SK-N-SH treated with all-trans-retinoic acid at 6 μM for 48 hours (cell line): ENCODE measurements around the gene ADD3.
"Not testable (repeated sequence)": the region's sequence is repeated elsewhere in the genome, so short reads cannot be mapped to it uniquely, and the experiment has no call there.

Experiments used
- ATAC-seq: fragments of 200-7000 bp; cut with Tn5 transposase; 3 replicates; pipeline ENCODE4 v1.9.1; 2020; ENCODE audit warnings: mild to moderate bottlenecking, moderate library complexity
- ARNTL ChIP-seq: fragments of 450-650 bp; formaldehyde crosslinking; IDR thresholded peaks from 2 replicates; pipeline ENCODE4 v1.5.0; 2020; ENCODE audit warnings: low read depth, mild to moderate bottlenecking, moderate library complexity, borderline replicate concordance
- BACH2 ChIP-seq: fragments of 250-450 bp; sonication (Bioruptor Pico); IDR thresholded peaks from 2 replicates; pipeline ENCODE4 v1.9.0; 2021; ENCODE audit warnings: mild to moderate bottlenecking, borderline replicate concordance
- CREB5 ChIP-seq: fragments of 250-450 bp; sonication (Bioruptor Pico); IDR thresholded peaks from 2 replicates; pipeline ENCODE4 v1.5.1; 2020; ENCODE audit warnings: low read depth, mild to moderate bottlenecking, moderate library complexity
- CSDC2 ChIP-seq: fragments of 250-450 bp; sonication (Bioruptor Pico); IDR thresholded peaks from 2 replicates; pipeline ENCODE4 v1.5.0; 2020; ENCODE audit warnings: mild to moderate bottlenecking, moderate library complexity
- CSRNP3 ChIP-seq: fragments of 250-450 bp; sonication (Bioruptor Pico); IDR thresholded peaks from 2 replicates; pipeline ENCODE4 v1.5.1; 2021; ENCODE audit warnings: mild to moderate bottlenecking, moderate library complexity
- ESRRG ChIP-seq: fragments of 250-450 bp; sonication (Bioruptor Pico); IDR thresholded peaks from 2 replicates; pipeline ENCODE4 v1.6.1; 2021; ENCODE audit warnings: mild to moderate bottlenecking
- GLIS3 ChIP-seq: fragments of 250-450 bp; sonication (Bioruptor Pico); IDR thresholded peaks from 2 replicates; pipeline ENCODE4 v1.5.0; 2020; ENCODE audit warnings: mild to moderate bottlenecking, moderate library complexity
- ISL1 ChIP-seq: fragments of 250-450 bp; sonication (Bioruptor Pico); IDR thresholded peaks from 2 replicates; pipeline ENCODE4 v2.1.2; 2022; ENCODE audit warnings: mild to moderate bottlenecking, moderate library complexity
- OSR1 ChIP-seq: fragments of 250-450 bp; sonication (Bioruptor Pico); IDR thresholded peaks from 2 replicates; pipeline ENCODE4 v1.8.0; 2022; ENCODE audit warnings: moderate library complexity, mild to moderate bottlenecking, inconsistent platforms
- PPARA ChIP-seq: fragments of 250-450 bp; sonication (Bioruptor Pico); IDR thresholded peaks from 2 replicates; pipeline ENCODE4 v1.5.0; 2020; ENCODE audit warnings: mild to moderate bottlenecking, borderline replicate concordance
- RARB ChIP-seq: fragments of 250-450 bp; sonication (Bioruptor Pico); IDR thresholded peaks from 2 replicates; pipeline ENCODE4 v1.8.0; 2021; ENCODE audit warnings: mild to moderate bottlenecking, moderate library complexity
- SNAI2 ChIP-seq: fragments of 250-450 bp; sonication (Bioruptor Pico); IDR thresholded peaks from 2 replicates; pipeline ENCODE4 v1.5.0; 2020; ENCODE audit warnings: mild to moderate bottlenecking, moderate library complexity
- TCF4 ChIP-seq: fragments of 250-450 bp; sonication (Bioruptor Pico); IDR thresholded peaks from 2 replicates; pipeline ENCODE4 v1.8.0; 2021; ENCODE audit warnings: mild to moderate bottlenecking, moderate library complexity, borderline replicate concordance
- TOX ChIP-seq: fragments of 250-450 bp; sonication (Bioruptor Pico); IDR thresholded peaks from 2 replicates; pipeline ENCODE4 v1.8.0; 2021; ENCODE audit warnings: mild to moderate bottlenecking, moderate library complexity, borderline replicate concordance
- TSHZ2 ChIP-seq: fragments of 250-450 bp; sonication (Bioruptor Pico); IDR thresholded peaks from 2 replicates; pipeline ENCODE4 v1.5.0; 2020; ENCODE audit warnings: mild to moderate bottlenecking, moderate library complexity
- ZC3H10 ChIP-seq: fragments of 250-450 bp; sonication (Bioruptor Pico); IDR thresholded peaks from 2 replicates; pipeline ENCODE4 v1.5.1; 2021; ENCODE audit warnings: mild to moderate bottlenecking, moderate library complexity
- ZFP3 ChIP-seq: fragments of 250-450 bp; sonication (Bioruptor Pico); IDR thresholded peaks from 2 replicates; pipeline ENCODE4 v1.5.0; 2020; ENCODE audit warnings: mild to moderate bottlenecking, moderate library complexity
- ZFP30 ChIP-seq: fragments of 450-650 bp; formaldehyde crosslinking; IDR thresholded peaks from 2 replicates; pipeline ENCODE4 v1.5.0; 2022; ENCODE audit warnings: mild to moderate bottlenecking, moderate library complexity
- ZNF565 ChIP-seq: fragments of 450-650 bp; formaldehyde crosslinking; conservative IDR thresholded peaks from 2 replicates; pipeline ENCODE4 v1.5.0; 2020; ENCODE audit warnings: low read depth, mild to moderate bottlenecking, moderate library complexity
- ZNF70 ChIP-seq: fragments of 450-650 bp; formaldehyde crosslinking; IDR thresholded peaks from 2 replicates; pipeline ENCODE4 v1.5.0; 2020; ENCODE audit warnings: mild to moderate bottlenecking, moderate library complexity
- ZNF8 ChIP-seq: fragments of 450-650 bp; formaldehyde crosslinking; IDR thresholded peaks from 2 replicates; pipeline ENCODE4 v1.5.0; 2020; ENCODE audit warnings: mild to moderate bottlenecking, moderate library complexity

ADD3 gene

GRCh38 chr10:109982123-109982522, 25.7 kb upstream of the ADD3 start:
- ATAC-seq = no peak
- no peak for TF ChIP-seq ZNF70 (CRISPR knock-in tag)
- TF ChIP-seq CSRNP3 (CRISPR knock-in tag) = no peak
- TF ChIP-seq ESRRG (CRISPR knock-in tag) = no peak
- no peak for TF ChIP-seq CSDC2 (CRISPR knock-in tag)
- no peak for TF ChIP-seq ZFP3 (CRISPR knock-in tag)
- TF ChIP-seq ZC3H10 (CRISPR knock-in tag) = no peak
- no peak for TF ChIP-seq RARB (CRISPR knock-in tag)
- TF ChIP-seq ZNF8 = no peak
- TF ChIP-seq BACH2 (CRISPR knock-in tag) = no peak
- no peak for TF ChIP-seq TOX (CRISPR knock-in tag)
- TF ChIP-seq PPARA = no peak
- no peak for TF ChIP-seq ISL1
- no peak for TF ChIP-seq SNAI2 (CRISPR knock-in tag)
- TF ChIP-seq GLIS3 = no peak
- no peak for TF ChIP-seq TCF4 (CRISPR knock-in tag)
- no peak for TF ChIP-seq ARNTL

GRCh38 chr10:109982812-109983211, 25.0 kb upstream of the ADD3 start:
- TF ChIP-seq TCF4 (CRISPR knock-in tag) = no peak
- no peak for TF ChIP-seq SNAI2 (CRISPR knock-in tag)
- no peak for TF ChIP-seq ZFP3 (CRISPR knock-in tag)
- no peak for TF ChIP-seq TSHZ2 (CRISPR knock-in tag)
- no peak for TF ChIP-seq BACH2 (CRISPR knock-in tag)
- no peak for TF ChIP-seq RARB (CRISPR knock-in tag)
- TF ChIP-seq ZNF565 (CRISPR knock-in tag) = no peak
- TF ChIP-seq ESRRG (CRISPR knock-in tag) = no peak
- no peak for TF ChIP-seq ISL1
- TF ChIP-seq, all 23 proteins: peak for 0
- ATAC-seq = no peak

GRCh38 chr10:109984013-109984412, 23.8 kb upstream of the ADD3 start:
- no peak for ATAC-seq
- TF ChIP-seq ZFP3 (CRISPR knock-in tag) (no peak), BACH2 (CRISPR knock-in tag) (no peak), SNAI2 (CRISPR knock-in tag) (no peak), ZNF8 (no peak), PPARA (no peak), ARNTL (no peak), ISL1 (no peak), GLIS3 (no peak), OSR1 (CRISPR knock-in tag) (no peak), TSHZ2 (CRISPR knock-in tag) (no peak), ZFP30 (no peak), ESRRG (CRISPR knock-in tag) (no peak), CREB5 (CRISPR knock-in tag) (no peak)
- TF ChIP-seq, all 23 proteins: peak for 0

GRCh38 chr10:109985768-109986167, 22.0 kb upstream of the ADD3 start:
- not testable (repeated sequence) for ATAC-seq
